ENCODE data around the gene ERI3. TPM values are rescaled to one million over a fixed set of nuclear protein-coding genes. Genes with fewer than 3 reads are reported as not detected.

Gene ERI3
- total RNA-seq, 3 donors from 2014 or later = 35.6 to 42.1 (median 36.4) TPM

DNA sequence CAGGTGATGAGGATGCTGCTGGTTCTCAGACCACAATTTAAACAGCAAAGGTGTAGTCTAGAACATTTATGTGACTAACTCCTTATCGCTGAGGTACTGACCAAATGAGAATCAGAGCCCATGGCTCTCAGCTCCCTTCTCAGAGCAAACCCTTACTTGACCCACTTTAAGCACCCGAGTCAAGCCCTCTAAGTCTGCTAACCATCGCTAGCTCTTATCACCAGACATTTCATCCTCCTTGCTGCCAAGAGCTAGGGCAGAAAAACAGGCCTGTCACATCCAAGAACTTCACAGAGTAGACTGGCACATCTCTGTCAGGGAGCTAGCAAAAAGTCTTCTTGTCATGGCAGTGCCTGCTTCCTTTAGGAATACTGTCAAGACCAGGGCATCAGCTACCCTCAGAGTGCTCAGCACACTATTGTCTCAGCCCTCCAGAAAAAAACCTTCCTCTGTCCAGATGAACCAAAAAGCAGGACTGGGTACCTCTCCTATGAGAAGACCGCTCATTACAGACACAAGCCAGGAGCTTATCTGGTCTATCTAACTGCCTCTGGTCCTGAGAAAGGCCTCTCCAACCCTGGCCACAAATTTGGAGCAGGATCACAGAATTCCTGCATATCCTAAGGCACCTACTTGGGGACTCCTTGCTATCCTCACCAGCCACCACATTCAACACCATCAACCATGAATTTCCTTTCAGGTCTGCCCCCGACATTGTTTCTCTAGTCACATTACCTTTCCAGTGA, 26.2 kb downstream of the ERI3 start:
- Histone ChIP-seq H3K9me3 (no peaks in the 10 kb centered on the region), H3K4me3 (no peak overlapping the region), H3K36me3 (ENCODE audit: low read depth) (no peaks in the 10 kb centered on the region), H3K4me1 (ENCODE audit: low read depth) (no peaks in the 10 kb centered on the region)
- intact Hi-C loops (cut with DNase I, micrococcal nuclease) = no loop called here
- ATAC-seq (no peak), DNase-seq (no peak)
- TF ChIP-seq, protein P1, sequence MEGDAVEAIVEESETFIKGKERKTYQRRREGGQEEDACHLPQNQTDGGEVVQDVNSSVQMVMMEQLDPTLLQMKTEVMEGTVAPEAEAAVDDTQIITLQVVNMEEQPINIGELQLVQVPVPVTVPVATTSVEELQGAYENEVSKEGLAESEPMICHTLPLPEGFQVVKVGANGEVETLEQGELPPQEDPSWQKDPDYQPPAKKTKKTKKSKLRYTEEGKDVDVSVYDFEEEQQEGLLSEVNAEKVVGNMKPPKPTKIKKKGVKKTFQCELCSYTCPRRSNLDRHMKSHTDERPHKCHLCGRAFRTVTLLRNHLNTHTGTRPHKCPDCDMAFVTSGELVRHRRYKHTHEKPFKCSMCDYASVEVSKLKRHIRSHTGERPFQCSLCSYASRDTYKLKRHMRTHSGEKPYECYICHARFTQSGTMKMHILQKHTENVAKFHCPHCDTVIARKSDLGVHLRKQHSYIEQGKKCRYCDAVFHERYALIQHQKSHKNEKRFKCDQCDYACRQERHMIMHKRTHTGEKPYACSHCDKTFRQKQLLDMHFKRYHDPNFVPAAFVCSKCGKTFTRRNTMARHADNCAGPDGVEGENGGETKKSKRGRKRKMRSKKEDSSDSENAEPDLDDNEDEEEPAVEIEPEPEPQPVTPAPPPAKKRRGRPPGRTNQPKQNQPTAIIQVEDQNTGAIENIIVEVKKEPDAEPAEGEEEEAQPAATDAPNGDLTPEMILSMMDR (IDR thresholded peaks at IDR 0.05) = no peak

DNA sequence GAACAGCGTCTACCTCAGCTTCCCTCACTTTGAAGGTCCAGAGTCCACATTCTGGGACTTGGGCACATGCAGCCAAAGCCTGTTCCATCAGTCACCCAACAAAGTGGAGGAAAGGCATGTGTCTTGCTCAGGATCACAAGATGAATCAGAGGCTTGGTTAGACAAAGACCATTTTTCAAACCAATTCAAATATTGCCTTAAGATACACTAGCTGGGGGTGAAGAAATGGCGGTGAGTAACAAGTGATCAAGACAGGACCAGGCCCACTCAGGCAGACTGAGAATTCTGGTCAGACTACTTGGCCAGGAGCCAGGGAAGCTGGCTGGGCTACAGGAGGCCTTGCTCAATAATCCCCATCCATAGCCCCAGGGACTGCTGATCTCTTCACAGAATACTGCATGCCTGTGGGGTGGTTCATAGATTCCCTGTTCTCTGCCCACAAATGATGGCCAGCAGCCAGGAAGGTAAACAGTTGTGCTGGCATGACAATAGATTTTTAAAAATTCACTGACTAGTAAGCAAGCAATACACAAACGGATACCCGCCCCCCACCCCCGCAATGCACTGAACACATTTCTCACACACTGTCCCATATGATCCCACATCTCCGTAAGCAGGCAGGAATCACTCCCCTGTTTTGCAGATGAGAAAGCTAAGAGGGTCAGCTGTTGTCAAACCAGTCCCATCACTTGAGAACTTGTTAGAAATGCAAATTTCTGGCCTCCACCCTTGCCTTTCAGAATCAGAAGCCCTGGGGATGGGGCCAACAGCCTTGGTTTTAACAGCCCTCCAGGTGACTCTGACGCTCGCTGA, 27.2 kb downstream of the ERI3 start:
- ATAC-seq = peak; percentile 71
- TF ChIP-seq, protein P1 (IDR thresholded peaks at IDR 0.05) = no peak
- H3K4me3 ChIP-seq = no peak overlapping the region
- peak; percentile 50 to 58 (median 55) for DNase-seq
- H3K9me3 ChIP-seq = no peaks in the 10 kb centered on the region
- intact Hi-C loops (cut with DNase I, micrococcal nuclease) = no loop called here
- no peaks in the 10 kb centered on the region for H3K4me1 ChIP-seq (ENCODE audit: low read depth)
- H3K36me3 ChIP-seq (ENCODE audit: low read depth) = no peaks in the 10 kb centered on the region

DNA sequence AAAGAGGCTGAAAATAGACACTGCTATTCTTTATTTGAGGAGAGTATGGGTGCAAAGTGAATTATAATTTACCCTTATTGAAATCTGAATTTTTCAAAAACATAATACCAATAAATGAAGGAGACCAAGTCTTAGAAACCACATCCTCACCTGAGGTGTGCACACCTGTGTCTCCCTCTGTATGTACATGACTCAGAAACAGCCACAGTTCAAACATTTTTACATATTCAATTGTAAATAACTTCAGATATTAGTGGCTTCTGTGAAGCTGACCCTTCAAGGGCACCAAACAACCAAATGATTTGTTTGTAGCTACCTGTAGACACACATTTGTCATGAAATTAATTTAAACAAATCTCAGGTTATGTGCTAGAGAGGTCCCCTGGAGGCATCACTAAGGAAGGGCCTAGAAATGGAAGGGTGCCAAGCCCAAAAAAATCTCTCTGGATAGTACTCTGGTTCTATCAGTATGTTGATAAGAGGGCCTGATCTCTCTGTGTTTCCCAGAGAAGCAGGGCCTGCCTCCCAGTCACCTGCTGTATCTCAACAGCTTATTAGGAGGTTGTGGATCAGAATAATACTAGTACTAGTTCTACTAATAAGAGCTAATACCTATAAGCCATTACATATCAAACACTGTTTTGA, 28.1 kb downstream of the ERI3 start:
- DNase-seq (no peak), ATAC-seq (no peak)
- Histone ChIP-seq H3K4me1 (ENCODE audit: low read depth) (no peaks in the 10 kb centered on the region), H3K36me3 (ENCODE audit: low read depth) (no peaks in the 10 kb centered on the region), H3K4me3 (no peak overlapping the region), H3K9me3 (no peaks in the 10 kb centered on the region)
- TF ChIP-seq, protein P1 (IDR thresholded peaks at IDR 0.05) = no peak
- intact Hi-C loops (cut with DNase I, micrococcal nuclease) = no loop called here

DNA sequence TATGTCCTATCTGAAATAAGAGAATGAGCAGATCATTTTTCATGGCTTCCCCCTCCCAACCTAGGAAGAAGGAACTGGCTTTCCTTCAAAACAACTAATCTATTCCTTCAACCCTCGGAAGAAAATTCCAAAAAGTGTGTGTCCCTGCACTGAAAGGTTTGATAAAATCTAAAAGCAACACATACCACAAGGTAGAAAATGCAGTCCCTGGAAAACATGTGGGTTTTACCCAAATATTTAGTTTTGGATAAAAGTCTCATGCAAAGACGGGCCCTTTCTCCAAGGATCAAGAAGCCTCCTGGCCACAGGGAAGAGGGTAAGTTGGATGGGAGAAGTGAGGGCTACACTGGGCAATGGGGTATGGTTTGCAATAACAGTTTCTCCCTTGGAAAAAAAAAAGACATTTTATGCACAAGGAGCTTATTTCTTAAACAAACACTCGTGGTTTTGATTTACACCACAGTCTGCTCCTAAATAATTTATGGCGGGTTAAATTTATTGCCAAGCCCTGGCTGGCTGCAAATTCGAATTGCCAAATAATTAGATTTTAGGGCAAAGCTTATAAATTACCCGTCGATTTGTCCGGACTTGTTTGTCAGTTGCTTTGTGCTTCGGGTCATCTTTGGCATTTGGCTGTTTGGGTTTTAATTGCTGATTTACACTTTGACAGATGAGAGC, 28.9 kb downstream of the ERI3 start:
- intact Hi-C loops (cut with DNase I, micrococcal nuclease) = no loop called here
- DNase-seq (no peak), ATAC-seq (no peak)
- TF ChIP-seq, protein P1 (IDR thresholded peaks at IDR 0.05) = no peak
- H3K36me3 ChIP-seq (ENCODE audit: low read depth) = no peaks in the 10 kb centered on the region
- H3K4me3 ChIP-seq = no peak overlapping the region
- no peaks in the 10 kb centered on the region for H3K9me3 ChIP-seq
- no peaks in the 10 kb centered on the region for H3K4me1 ChIP-seq (ENCODE audit: low read depth)

DNA sequence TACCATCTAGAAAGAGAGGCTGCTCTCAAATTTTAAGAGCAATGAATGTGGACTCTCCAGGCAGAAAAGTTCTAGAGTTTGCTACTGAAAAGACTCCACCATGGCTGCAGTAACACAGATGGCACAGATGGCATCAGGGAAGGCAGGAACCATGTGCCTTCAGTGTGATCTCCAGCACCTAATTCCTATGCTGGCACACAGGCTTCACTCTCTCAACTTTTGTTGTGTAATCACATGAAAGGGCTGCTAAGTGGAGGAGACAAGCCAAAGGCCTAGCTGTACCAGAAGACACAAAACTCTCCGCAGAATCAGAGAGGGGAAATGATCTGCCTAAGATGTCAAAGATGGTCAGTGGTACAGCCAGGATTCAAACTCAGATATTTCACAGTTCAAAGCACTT, 31.1 kb downstream of the ERI3 start:
- H3K36me3 ChIP-seq (ENCODE audit: low read depth) = no peaks in the 10 kb centered on the region
- H3K4me3 ChIP-seq = no peak overlapping the region
- no peak for DNase-seq
- intact Hi-C loops (cut with DNase I, micrococcal nuclease) = no loop called here
- ATAC-seq = no peak
- TF ChIP-seq, protein P1 (IDR thresholded peaks at IDR 0.05) = no peak
- H3K9me3 ChIP-seq = no peaks in the 10 kb centered on the region
- no peaks in the 10 kb centered on the region for H3K4me1 ChIP-seq (ENCODE audit: low read depth)

Measured in mucosa of descending colon (tissue), 3 donors.